ENCODE data around the gene EPB41L4B. TPM values are rescaled to one million over a fixed set of nuclear protein-coding genes. Genes with fewer than 3 reads are reported as not detected.

The EPB41L4B gene
- total and polyA plus RNA-seq, 2 donors, result 1.2 to 6.0 TPM

- no peak overlapping the region for H3K4me3 ChIP-seq (ENCODE audit: low read depth, low read length)
- 53% methylated on average over 11 of the region's 11 CpGs for WGBS
- H3K36me3 ChIP-seq (ENCODE audit: insufficient read depth), result no peaks in the 10 kb centered on the region
- no peak overlapping the region for H3K27ac ChIP-seq (ENCODE audit: low read depth)
- no peak for DNase-seq (ENCODE audit: extremely low spot score)
- no peaks in the 10 kb centered on the region for H3K4me1 ChIP-seq (ENCODE audit: insufficient read depth)
Observed at GRCh38 chr9:109193974-109194556, 126.8 kb downstream of the EPB41L4B start.

- no peak overlapping the region for H3K4me3 ChIP-seq (ENCODE audit: low read depth, low read length)
- no peak for DNase-seq (ENCODE audit: extremely low spot score)
- H3K27ac ChIP-seq (ENCODE audit: low read depth), result no peak overlapping the region
- no peaks in the 10 kb centered on the region for H3K4me1 ChIP-seq (ENCODE audit: insufficient read depth)
- H3K36me3 ChIP-seq (ENCODE audit: insufficient read depth), result no peaks in the 10 kb centered on the region
- WGBS, result 39% methylated on average over 7 of the region's 7 CpGs
Observed at GRCh38 chr9:109192732-109193361, 128.0 kb downstream of the EPB41L4B start.

GRCh38 chr9:109191746-109192145 lies 129.1 kb downstream of the EPB41L4B start:
- Histone ChIP-seq H3K27ac (ENCODE audit: low read depth) (no peak overlapping the region), H3K4me1 (ENCODE audit: insufficient read depth) (no peaks in the 10 kb centered on the region), H3K4me3 (ENCODE audit: low read depth, low read length) (no peak overlapping the region), H3K36me3 (ENCODE audit: insufficient read depth) (no peaks in the 10 kb centered on the region)
- DNase-seq (ENCODE audit: extremely low spot score), result no peak
- 86% methylated on average over 9 of the region's 9 CpGs for WGBS

GRCh38 chr9:109190151-109190550 lies 130.7 kb downstream of the EPB41L4B start:
- Histone ChIP-seq H3K36me3 (ENCODE audit: insufficient read depth) (no peaks in the 10 kb centered on the region), H3K4me1 (ENCODE audit: insufficient read depth) (no peaks in the 10 kb centered on the region), H3K4me3 (ENCODE audit: low read depth, low read length) (no peak overlapping the region), H3K27ac (ENCODE audit: low read depth) (no peak overlapping the region)
- no peak for DNase-seq (ENCODE audit: extremely low spot score)
- 76% methylated on average over 1 of the region's 1 CpG for WGBS

- no peak overlapping the region for H3K27ac ChIP-seq (ENCODE audit: low read depth)
Observed at GRCh38 chr9:109186857-109187520, 133.9 kb downstream of the EPB41L4B start.

GRCh38 chr9:109182940-109183798 lies 137.7 kb downstream of the EPB41L4B start:
- H3K27ac ChIP-seq (ENCODE audit: low read depth), result no peak overlapping the region
- no peaks in the 10 kb centered on the region for H3K4me1 ChIP-seq (ENCODE audit: insufficient read depth)
- DNase-seq (ENCODE audit: extremely low spot score), result no peak
- 66% methylated on average over 13 of the region's 13 CpGs for WGBS
- H3K4me3 ChIP-seq (ENCODE audit: low read depth, low read length), result no peak overlapping the region
- no peaks in the 10 kb centered on the region for H3K36me3 ChIP-seq (ENCODE audit: insufficient read depth)

More at GRCh38 chr9:109186857-109187520, 133.9 kb downstream of the EPB41L4B start:
- DNase-seq (ENCODE audit: extremely low spot score), result no peak
- Histone ChIP-seq H3K4me3 (ENCODE audit: low read depth, low read length) (no peak overlapping the region), H3K4me1 (ENCODE audit: insufficient read depth) (no peaks in the 10 kb centered on the region), H3K36me3 (ENCODE audit: insufficient read depth) (no peaks in the 10 kb centered on the region)
- 54% methylated on average over 9 of the region's 9 CpGs for WGBS

- H3K27ac ChIP-seq (ENCODE audit: low read depth), result no peak overlapping the region
- H3K36me3 ChIP-seq (ENCODE audit: insufficient read depth), result no peaks in the 10 kb centered on the region
- no peak overlapping the region for H3K4me3 ChIP-seq (ENCODE audit: low read depth, low read length)
- WGBS, result 66% methylated on average over 9 of the region's 9 CpGs
- no peak for DNase-seq (ENCODE audit: extremely low spot score)
- no peaks in the 10 kb centered on the region for H3K4me1 ChIP-seq (ENCODE audit: insufficient read depth)
Observed at GRCh38 chr9:109182550-109182939, 138.3 kb downstream of the EPB41L4B start.

- Histone ChIP-seq H3K27ac (ENCODE audit: low read depth) (no peak overlapping the region), H3K4me1 (ENCODE audit: insufficient read depth) (no peaks in the 10 kb centered on the region), H3K4me3 (ENCODE audit: low read depth, low read length) (no peak overlapping the region), H3K36me3 (ENCODE audit: insufficient read depth) (no peaks in the 10 kb centered on the region)
- WGBS, result 84% methylated on average over 1 of the region's 1 CpG
- DNase-seq (ENCODE audit: extremely low spot score), result no peak
Observed at GRCh38 chr9:109181284-109181683, 139.6 kb downstream of the EPB41L4B start.

GRCh38 chr9:109179801-109180523 lies 140.9 kb downstream of the EPB41L4B start:
- Histone ChIP-seq H3K4me1 (ENCODE audit: insufficient read depth) (no peaks in the 10 kb centered on the region), H3K36me3 (ENCODE audit: insufficient read depth) (no peaks in the 10 kb centered on the region), H3K27ac (ENCODE audit: low read depth) (no peak overlapping the region), H3K4me3 (ENCODE audit: low read depth, low read length) (no peak overlapping the region)
- DNase-seq (ENCODE audit: extremely low spot score), result no peak
- 77% methylated on average over 9 of the region's 9 CpGs for WGBS

- no peaks in the 10 kb centered on the region for H3K36me3 ChIP-seq (ENCODE audit: insufficient read depth)
- no peak overlapping the region for H3K27ac ChIP-seq (ENCODE audit: low read depth)
- H3K4me1 ChIP-seq (ENCODE audit: insufficient read depth), result no peaks in the 10 kb centered on the region
- DNase-seq (ENCODE audit: extremely low spot score), result no peak
- no peak overlapping the region for H3K4me3 ChIP-seq (ENCODE audit: low read depth, low read length)
- 76% methylated on average over 2 of the region's 2 CpGs for WGBS
Observed at GRCh38 chr9:109176963-109177362, 143.9 kb downstream of the EPB41L4B start.

- no peak overlapping the region for H3K27ac ChIP-seq (ENCODE audit: low read depth)
- 66% methylated on average over 8 of the region's 8 CpGs for WGBS
Observed at GRCh38 chr9:109176386-109176785, 144.5 kb downstream of the EPB41L4B start.

GRCh38 chr9:109172935-109173334 lies 147.9 kb downstream of the EPB41L4B start:
- 51% methylated on average over 1 of the region's 1 CpG for WGBS
- Histone ChIP-seq H3K36me3 (ENCODE audit: insufficient read depth) (no peaks in the 10 kb centered on the region), H3K4me1 (ENCODE audit: insufficient read depth) (no peaks in the 10 kb centered on the region), H3K4me3 (ENCODE audit: low read depth, low read length) (no peak overlapping the region), H3K27ac (ENCODE audit: low read depth) (no peak overlapping the region)
- DNase-seq (ENCODE audit: extremely low spot score), result no peak

More at GRCh38 chr9:109176386-109176785, 144.5 kb downstream of the EPB41L4B start:
- DNase-seq (ENCODE audit: extremely low spot score), result peak; percentile 10
- Histone ChIP-seq H3K4me3 (ENCODE audit: low read depth, low read length) (no peak overlapping the region), H3K4me1 (ENCODE audit: insufficient read depth) (no peaks in the 10 kb centered on the region), H3K36me3 (ENCODE audit: insufficient read depth) (no peaks in the 10 kb centered on the region)

- Histone ChIP-seq H3K27ac (ENCODE audit: low read depth) (no peak overlapping the region), H3K4me1 (ENCODE audit: insufficient read depth) (no peaks in the 10 kb centered on the region), H3K36me3 (ENCODE audit: insufficient read depth) (no peaks in the 10 kb centered on the region), H3K4me3 (ENCODE audit: low read depth, low read length) (no peak overlapping the region)
- 79% methylated on average over 3 of the region's 3 CpGs for WGBS
- DNase-seq (ENCODE audit: extremely low spot score), result no peak
Observed at GRCh38 chr9:109171926-109172325, 148.9 kb downstream of the EPB41L4B start.

All from urinary bladder (tissue), 4 donors.